Endothelial cell of umbilical vein (primary cell): ENCODE results near the gene LAMP5. TPM values are rescaled to one million over a fixed set of nuclear protein-coding genes. Genes with fewer than 3 reads are reported as not detected.

Source experiments
- BruUV-seq: library from RNA; stranded (reverse); fragments of 400-500 nt; replicated peaks from 2 replicates; lab custom pipeline; 2021; lab: Mats Ljungman, UMichigan
- CTCF ChIA-PET: fragments of 300-600, 350-600 bp; sonication (Branson Sonifier 250); formaldehyde crosslinking; loops from one replicate; lab custom pipeline; 2021; ENCODE audit warnings: antibody characterized with exemption, inconsistent platforms; lab: Charles Lee
- POLR2A ChIA-PET: fragments of 300-600, 350-600 bp; sonication (Branson Sonifier 250); formaldehyde crosslinking; loops from one replicate; lab custom pipeline; 2021; ENCODE audit warnings: antibody characterized with exemption, inconsistent platforms; lab: Charles Lee
- DNase-seq: peaks from one replicate; pipeline ENCODE4 v3.0.0-alpha.2; 2011; ENCODE audit warnings: low read depth, low spot score
- FAIRE-seq: peaks from 2 replicates; lab custom pipeline; 2011; peaks lifted over from hg19 to GRCh38; lab: Jason Lieb, UNC
- H2AFZ ChIP-seq: 2 replicates; pipeline ENCODE4 v1.6.0; 2012; ENCODE audit warnings: low read depth, low read length, control low read depth, inconsistent platforms
- H3K27ac ChIP-seq: 2 replicates; pipeline ENCODE4 v1.5.1; 2011; ENCODE audit warnings: low read depth, mild to moderate bottlenecking, control low read depth, low read length, moderate library complexity; ENCODE audit not compliant: insufficient read depth
- H3K27me3 ChIP-seq, 2 experiments: 2 replicates each; pipeline versions ENCODE4 v1.6.0 to v1.6.1; 2011; ENCODE audit warnings: low read length in 2 of 2, mixed read lengths in 1 of 2; ENCODE audit not compliant: control insufficient read depth in 2 of 2, insufficient read depth in 2 of 2
- H3K36me3 ChIP-seq, 2 experiments: 2 replicates in 1 of 2; 3 replicates in 1 of 2; pipeline ENCODE4 v1.5.1; 2011; ENCODE audit warnings: low read length in 2 of 2, mild to moderate bottlenecking in 1 of 2, moderate library complexity in 1 of 2; ENCODE audit not compliant: control insufficient read depth in 2 of 2, insufficient read depth in 2 of 2; ENCODE audit errors: extremely low read depth in 1 of 2
- H3K4me1 ChIP-seq: 3 replicates; pipeline ENCODE4 v1.5.1; 2011; ENCODE audit warnings: mild to moderate bottlenecking, low read length; ENCODE audit not compliant: control insufficient read depth, insufficient read depth; ENCODE audit errors: extremely low read depth
- H3K4me2 ChIP-seq: 2 replicates; pipeline ENCODE4 v1.6.1; 2011; ENCODE audit warnings: low read length, control low read depth, mixed read lengths; ENCODE audit not compliant: insufficient read depth
- H3K4me3 ChIP-seq, 3 experiments: fragments of 200-600 bp in 1 of 3; sonication (generic), shearing (Covaris generic) in 1 of 3; replicated peaks in 1 of 3; 2 replicates each; pipeline ENCODE4 v1.5.1; 2011 to 2016; ENCODE audit warnings: control low read depth in 3 of 3, low read length in 3 of 3, mild to moderate bottlenecking in 2 of 3, inconsistent platforms in 1 of 3, low read depth in 1 of 3, moderate library complexity in 1 of 3; ENCODE audit not compliant: insufficient read depth in 1 of 3
- H3K79me2 ChIP-seq: 2 replicates; pipeline ENCODE4 v1.6.0; 2012; ENCODE audit warnings: low read length, inconsistent platforms; ENCODE audit not compliant: control insufficient read depth, insufficient read depth
- H3K9ac ChIP-seq: replicated peaks from 2 replicates; pipeline ENCODE3; 2011; ENCODE audit warnings: low read length, control low read depth; ENCODE audit not compliant: insufficient read depth; ENCODE audit errors: extremely low read depth
- H3K9me1 ChIP-seq: replicated peaks from 3 replicates; pipeline ENCODE4 v1.6.0; 2011; ENCODE audit warnings: mild to moderate bottlenecking, low read length; ENCODE audit not compliant: control insufficient read depth, insufficient read depth; ENCODE audit errors: extremely low read depth
- H3K9me3 ChIP-seq: replicated peaks from 2 replicates; pipeline ENCODE4 v1.5.1; 2012; ENCODE audit warnings: low read length, inconsistent platforms; ENCODE audit not compliant: control insufficient read depth, insufficient read depth
- H4K20me1 ChIP-seq: replicated peaks from 2 replicates; pipeline ENCODE3; 2011; ENCODE audit warnings: mild to moderate bottlenecking, low read length; ENCODE audit not compliant: control insufficient read depth, insufficient read depth; ENCODE audit errors: extremely low read depth
- EZH2 ChIP-seq: IDR thresholded peaks from 2 replicates; pipeline ENCODE4 v1.6.1; 2012; ENCODE audit warnings: borderline replicate concordance, low read depth, mild to moderate bottlenecking, moderate library complexity, low read length, inconsistent platforms; ENCODE audit not compliant: severe bottlenecking
- FOS ChIP-seq: IDR thresholded peaks from 2 replicates; pipeline ENCODE4 v1.6.1; 2011; ENCODE audit warnings: mild to moderate bottlenecking, low read length, moderate library complexity, borderline replicate concordance; ENCODE audit not compliant: insufficient read depth
- GATA2 ChIP-seq: IDR thresholded peaks from 2 replicates; pipeline ENCODE4 v1.7.0; 2011; ENCODE audit warnings: low read depth, mild to moderate bottlenecking, moderate library complexity, mixed read lengths, low read length; ENCODE audit not compliant: insufficient read length, insufficient read depth
- JUN ChIP-seq: IDR thresholded peaks from 2 replicates; pipeline ENCODE4 v1.6.1; 2011; ENCODE audit warnings: borderline replicate concordance, low read depth; ENCODE audit not compliant: insufficient read length, insufficient read depth
- MYC ChIP-seq: IDR thresholded peaks from one replicate; pipeline ENCODE4 v1.6.1; 2011; ENCODE audit warnings: mild to moderate bottlenecking, low read depth, low read length
- POLR2A ChIP-seq: IDR thresholded peaks from 2 replicates; pipeline ENCODE4 v1.6.1; 2012; ENCODE audit warnings: low read depth, mild to moderate bottlenecking, control low read depth, low read length
- POLR2AphosphoS5 ChIP-seq: IDR thresholded peaks from 2 replicates; pipeline ENCODE4 v1.6.1; 2012; ENCODE audit warnings: low read depth, mild to moderate bottlenecking, control low read depth, low read length, moderate library complexity; ENCODE audit not compliant: insufficient read depth
- dilution Hi-C: fragments of 300-500 bp; cut with MboI; formaldehyde crosslinking; loops from one replicate; pipeline ENCODE4 v1.15.0; 2019; ENCODE audit warnings: low sequenced_read_pairs; ENCODE audit not compliant: extremely low pct_ligation_motif_present
- intact Hi-C: fragments of 100-400 bp; cut with micrococcal nuclease; formaldehyde crosslinking; loops from one replicate; pipeline ENCODE4 v1.10.0; 2022
- polyA plus RNA-seq, 4 experiments: library from polyadenylated mRNA; depleted of rRNA in 3 of 4; stranded (reverse) in 3 of 4; unstranded in 1 of 4; fragments of >200 nt; gene quantifications; 2 replicates each; pipeline versions ENCODE4 v1.2.1 to v1.2.3, GENCODE V29; 2011 to 2012; ENCODE audit warnings: missing spikeins in 1 of 4
- total RNA-seq: library from RNA; stranded (reverse); gene quantifications from 2 replicates; pipeline ENCODE4 v1.2.3, GENCODE V29; 2021
- TF ChIP-seq, protein P1 (sequence below): IDR thresholded peaks from 2 replicates; pipeline ENCODE4 v1.6.1; 2011; ENCODE audit not compliant: insufficient read depth, insufficient read length
- TF ChIP-seq, protein P2 (sequence below), 2 donors: IDR thresholded peaks; 1 replicate in 1 of 2; 2 replicates in 1 of 2; pipeline ENCODE4 v1.5.1; 2011; ENCODE audit warnings: low read length in 2 of 2, mild to moderate bottlenecking in 2 of 2, moderate library complexity in 2 of 2, control low read depth in 1 of 2, inconsistent platforms in 1 of 2, low read depth in 1 of 2; ENCODE audit not compliant: insufficient read depth in 1 of 2; ENCODE audit errors: extremely low read depth in 1 of 2

Gene LAMP5
- total and polyA plus RNA-seq, 2 donors (not counting 3 experiments of a cell fraction or from before 2014, with no cell fraction given): not detected

DNA sequence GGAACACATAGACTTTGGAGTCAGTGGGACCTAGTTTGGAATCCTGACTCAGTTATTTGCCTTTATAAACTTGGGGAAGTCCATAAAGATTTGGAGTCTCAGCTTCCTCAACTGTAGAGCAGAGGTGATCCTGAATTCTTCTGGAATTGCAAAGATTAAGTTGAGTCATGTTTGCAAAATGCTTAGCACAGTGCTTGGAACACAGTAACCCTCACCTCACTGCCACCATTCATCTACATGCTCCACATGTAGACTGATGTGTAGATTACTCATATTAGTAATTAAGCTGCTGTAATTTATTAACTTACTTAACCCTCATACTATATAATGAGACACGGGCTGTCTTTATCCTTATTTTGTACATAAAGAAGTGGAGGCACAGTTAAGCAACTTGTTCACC is 61.4 kb downstream of the LAMP5 start:
- Histone ChIP-seq H3K27ac (no peak overlapping the region), H3K27me3 (peaks cover 6 to 10% of the 10 kb centered on the region in 2 experiments), H4K20me1 (no peaks in the 10 kb centered on the region), H2AFZ (no peak overlapping the region), H3K4me2 (no peak overlapping the region), H3K36me3 (no peaks in the 10 kb centered on the region), H3K9me3 (no peaks in the 10 kb centered on the region), H3K79me2 (no peaks in the 10 kb centered on the region), H3K4me1 (no peaks in the 10 kb centered on the region), H3K9ac (no peak overlapping the region), H3K9me1 (no peaks in the 10 kb centered on the region), H3K4me3 (no peak overlapping the region)
- dilution Hi-C loops (no loop called here), intact Hi-C loops (no loop called here)
- ChIA-PET CTCF (no interaction called here), POLR2A (no interaction called here)
- DNase-seq (no peak), FAIRE-seq (no peak)
- BruUV-seq: no TSS peak
- TF ChIP-seq FOS (no peak), POLR2AphosphoS5 (no peak), JUN (no peak), POLR2A (no peak), MYC (no peak), GATA2 (no peak), EZH2 (no peak)
- TF ChIP-seq, protein P1, sequence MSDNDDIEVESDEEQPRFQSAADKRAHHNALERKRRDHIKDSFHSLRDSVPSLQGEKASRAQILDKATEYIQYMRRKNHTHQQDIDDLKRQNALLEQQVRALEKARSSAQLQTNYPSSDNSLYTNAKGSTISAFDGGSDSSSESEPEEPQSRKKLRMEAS: no peak
- TF ChIP-seq, protein P2, sequence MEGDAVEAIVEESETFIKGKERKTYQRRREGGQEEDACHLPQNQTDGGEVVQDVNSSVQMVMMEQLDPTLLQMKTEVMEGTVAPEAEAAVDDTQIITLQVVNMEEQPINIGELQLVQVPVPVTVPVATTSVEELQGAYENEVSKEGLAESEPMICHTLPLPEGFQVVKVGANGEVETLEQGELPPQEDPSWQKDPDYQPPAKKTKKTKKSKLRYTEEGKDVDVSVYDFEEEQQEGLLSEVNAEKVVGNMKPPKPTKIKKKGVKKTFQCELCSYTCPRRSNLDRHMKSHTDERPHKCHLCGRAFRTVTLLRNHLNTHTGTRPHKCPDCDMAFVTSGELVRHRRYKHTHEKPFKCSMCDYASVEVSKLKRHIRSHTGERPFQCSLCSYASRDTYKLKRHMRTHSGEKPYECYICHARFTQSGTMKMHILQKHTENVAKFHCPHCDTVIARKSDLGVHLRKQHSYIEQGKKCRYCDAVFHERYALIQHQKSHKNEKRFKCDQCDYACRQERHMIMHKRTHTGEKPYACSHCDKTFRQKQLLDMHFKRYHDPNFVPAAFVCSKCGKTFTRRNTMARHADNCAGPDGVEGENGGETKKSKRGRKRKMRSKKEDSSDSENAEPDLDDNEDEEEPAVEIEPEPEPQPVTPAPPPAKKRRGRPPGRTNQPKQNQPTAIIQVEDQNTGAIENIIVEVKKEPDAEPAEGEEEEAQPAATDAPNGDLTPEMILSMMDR (IDR thresholded peaks at IDR 0.05; ENCODE audit: extremely low read depth in 1 of 2, insufficient read depth in 1 of 2, low read depth in 1 of 2, low read length in 2 of 2): no peak
